Measurements from ENCODE around the gene NUP214.
A peak's percentile ranks its signal among the peaks of the same experiment; 100 is the strongest.

Gene NUP214

GRCh38 chr9:131091352-131091992 is 33.9 kb upstream of the NUP214 start:
- Histone ChIP-seq H3K4me3 (ENCODE audit: low read depth, low read length) (no peak overlapping the region), H3K36me3 (replicated peaks) (no peaks in the 10 kb centered on the region), H3K27me3 (replicated peaks) (peaks cover 52% of the 10 kb centered on the region), H3K27ac (peak overlapping the region; percentile 16)
- DNase-seq, result no peak
- in situ Hi-C loops (cut with HindIII; ENCODE audit: low pct_ligation_motif_present, low sequenced_read_pairs), result no loop called here
- TF ChIP-seq, protein P1, sequence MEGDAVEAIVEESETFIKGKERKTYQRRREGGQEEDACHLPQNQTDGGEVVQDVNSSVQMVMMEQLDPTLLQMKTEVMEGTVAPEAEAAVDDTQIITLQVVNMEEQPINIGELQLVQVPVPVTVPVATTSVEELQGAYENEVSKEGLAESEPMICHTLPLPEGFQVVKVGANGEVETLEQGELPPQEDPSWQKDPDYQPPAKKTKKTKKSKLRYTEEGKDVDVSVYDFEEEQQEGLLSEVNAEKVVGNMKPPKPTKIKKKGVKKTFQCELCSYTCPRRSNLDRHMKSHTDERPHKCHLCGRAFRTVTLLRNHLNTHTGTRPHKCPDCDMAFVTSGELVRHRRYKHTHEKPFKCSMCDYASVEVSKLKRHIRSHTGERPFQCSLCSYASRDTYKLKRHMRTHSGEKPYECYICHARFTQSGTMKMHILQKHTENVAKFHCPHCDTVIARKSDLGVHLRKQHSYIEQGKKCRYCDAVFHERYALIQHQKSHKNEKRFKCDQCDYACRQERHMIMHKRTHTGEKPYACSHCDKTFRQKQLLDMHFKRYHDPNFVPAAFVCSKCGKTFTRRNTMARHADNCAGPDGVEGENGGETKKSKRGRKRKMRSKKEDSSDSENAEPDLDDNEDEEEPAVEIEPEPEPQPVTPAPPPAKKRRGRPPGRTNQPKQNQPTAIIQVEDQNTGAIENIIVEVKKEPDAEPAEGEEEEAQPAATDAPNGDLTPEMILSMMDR (IDR thresholded peaks at IDR 0.05; ENCODE audit: low read depth, low read length, missing control alignments), result no peak

DNA sequence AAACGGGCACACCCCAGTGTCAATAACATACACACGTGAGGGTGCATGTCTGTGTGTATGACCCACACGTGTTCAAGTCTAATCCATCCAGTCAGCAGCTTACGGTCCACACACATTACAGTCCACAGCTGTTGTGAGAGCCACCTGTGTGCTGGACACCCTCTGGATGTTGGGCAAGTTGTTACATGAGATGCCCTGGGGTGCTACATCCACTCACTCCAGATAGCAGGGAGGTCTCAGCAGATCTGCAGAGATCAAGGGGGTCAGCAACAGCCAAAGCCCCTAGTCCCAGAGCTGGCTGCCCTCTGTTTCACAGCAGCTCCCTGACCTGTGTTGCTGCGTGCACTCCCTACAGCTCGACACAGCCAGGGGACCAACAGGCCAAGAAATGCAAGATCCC is 33.4 kb upstream of the NUP214 start:
- TF ChIP-seq, protein P1 (IDR thresholded peaks at IDR 0.05; ENCODE audit: low read depth, low read length, missing control alignments), result no peak
- Histone ChIP-seq H3K36me3 (replicated peaks) (no peaks in the 10 kb centered on the region), H3K27ac (peak overlapping the region; percentile 16), H3K4me3 (ENCODE audit: low read depth, low read length) (no peak overlapping the region), H3K27me3 (replicated peaks) (peaks cover 58% of the 10 kb centered on the region)
- DNase-seq, result no peak
- in situ Hi-C loops (cut with HindIII; ENCODE audit: low pct_ligation_motif_present, low sequenced_read_pairs), result no loop called here

- Histone ChIP-seq H3K36me3 (replicated peaks) (no peaks in the 10 kb centered on the region), H3K27ac (no peak overlapping the region), H3K4me3 (ENCODE audit: low read depth, low read length) (no peak overlapping the region), H3K27me3 (replicated peaks) (peaks cover 57% of the 10 kb centered on the region)
- TF ChIP-seq, protein P1 (IDR thresholded peaks at IDR 0.05; ENCODE audit: low read depth, low read length, missing control alignments), result no peak
- DNase-seq, result no peak
- in situ Hi-C loops (cut with HindIII; ENCODE audit: low pct_ligation_motif_present, low sequenced_read_pairs), result no loop called here
Observed at GRCh38 chr9:131092548-131093440, 32.6 kb upstream of the NUP214 start.

DNA sequence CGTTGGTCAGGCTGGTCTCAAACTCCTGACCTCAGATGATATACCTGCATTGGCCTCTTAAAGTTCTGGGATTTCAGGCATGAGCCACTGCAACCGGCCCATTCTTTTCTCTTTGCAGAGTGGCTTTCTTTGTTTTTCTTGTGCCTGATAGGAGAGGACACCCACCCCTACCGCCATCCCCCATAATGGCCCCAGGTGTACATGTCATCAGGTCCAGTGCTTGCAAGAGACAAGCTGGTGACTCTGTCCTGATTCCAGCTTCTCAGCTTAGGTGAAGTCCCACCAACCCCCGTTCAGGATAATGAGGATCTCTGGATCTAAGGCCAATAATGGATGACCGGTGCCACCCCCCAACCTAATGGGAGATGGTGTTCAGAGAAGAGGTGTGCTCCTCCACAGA is 31.4 kb upstream of the NUP214 start:
- TF ChIP-seq, protein P1 (IDR thresholded peaks at IDR 0.05; ENCODE audit: low read depth, low read length, missing control alignments), result no peak
- DNase-seq, result no peak
- Histone ChIP-seq H3K36me3 (replicated peaks) (no peaks in the 10 kb centered on the region), H3K27me3 (replicated peaks) (peaks cover 65% of the 10 kb centered on the region), H3K4me3 (ENCODE audit: low read depth, low read length) (no peak overlapping the region), H3K27ac (peak overlapping the region; percentile 1)
- in situ Hi-C loops (cut with HindIII; ENCODE audit: low pct_ligation_motif_present, low sequenced_read_pairs), result no loop called here

DNA sequence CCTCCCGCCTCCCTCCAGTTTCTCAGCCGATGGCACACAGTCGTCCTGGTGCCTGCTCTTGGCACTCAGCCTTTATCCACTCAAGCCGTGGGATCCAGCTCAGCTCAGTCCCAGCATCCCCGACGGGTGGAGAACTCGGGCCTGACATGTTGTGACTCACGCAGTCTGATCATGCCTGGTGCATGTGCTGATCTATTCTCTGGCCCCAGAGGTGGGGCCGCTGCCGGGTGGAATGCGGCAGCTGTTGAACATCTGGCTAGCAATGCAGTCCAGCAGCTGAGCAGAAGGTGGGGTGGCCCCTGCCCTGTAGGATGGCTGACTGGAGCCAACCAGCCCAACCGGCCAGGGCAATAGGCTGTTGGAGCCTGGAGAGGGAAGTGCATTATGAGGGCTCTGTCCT is 30.8 kb upstream of the NUP214 start:
- H3K27me3 ChIP-seq (replicated peaks), result peaks cover 68% of the 10 kb centered on the region
- peak; percentile 33 for DNase-seq
- TF ChIP-seq, protein P1 (IDR thresholded peaks at IDR 0.05; ENCODE audit: low read depth, low read length, missing control alignments), result no peak
- in situ Hi-C loops (cut with HindIII; ENCODE audit: low pct_ligation_motif_present, low sequenced_read_pairs), result no loop called here
- peak overlapping the region; percentile 1 for H3K27ac ChIP-seq
- no peak overlapping the region for H3K4me3 ChIP-seq (ENCODE audit: low read depth, low read length)
- no peaks in the 10 kb centered on the region for H3K36me3 ChIP-seq (replicated peaks)
